Cardiac muscle cell (in vitro differentiated cells and primary cell): ENCODE results near the gene GUCY2F. TPM values are rescaled to one million over a fixed set of nuclear protein-coding genes. Genes with fewer than 3 reads are reported as not detected.

Experiments
- DNase-seq, 2 donors: peaks; one replicate each; pipeline versions ENCODE4 v3.0.0 to v3.0.0-alpha.2; 2010 to 2017; ENCODE audit warnings: low read depth in 1 of 2, low spot score in 1 of 2
- H3K27ac ChIP-seq: fragments of 200-600 bp; sonication (generic); 2 replicates; pipeline ENCODE4 v1.5.1; 2016
- H3K27me3 ChIP-seq: fragments of 200-600 bp; sonication (generic); 2 replicates; pipeline ENCODE4 v1.6.0; 2016; ENCODE audit warnings: control low read depth
- H3K36me3 ChIP-seq: fragments of 200-600 bp; sonication (generic); 2 replicates; pipeline ENCODE4 v1.5.1; 2016; ENCODE audit warnings: control low read depth
- H3K4me1 ChIP-seq: fragments of 200-600 bp; sonication (generic); 2 replicates; pipeline ENCODE4 v1.8.1; 2017; ENCODE audit warnings: low read depth, mild to moderate bottlenecking, mixed run types
- H3K4me3 ChIP-seq: fragments of 200-600 bp; sonication (generic); 2 replicates; pipeline ENCODE4 v1.5.1; 2016; ENCODE audit warnings: mild to moderate bottlenecking
- H3K9me3 ChIP-seq: fragments of 200-600 bp; sonication (generic); 2 replicates; pipeline ENCODE4 v1.5.1; 2017; ENCODE audit warnings: low read depth, mild to moderate bottlenecking, control low read depth
- CTCF ChIP-seq: IDR thresholded peaks from 2 replicates; pipeline ENCODE4 v1.5.1; 2012; ENCODE audit warnings: low read depth, mild to moderate bottlenecking, low read length
- polyA plus RNA-seq: library from polyadenylated mRNA; unstranded; fragments of >200 nt; fragmentation: Nextera tagmentation; extraction: Ambion mirVana; gene quantifications from 2 replicates; pipeline ENCODE4 v1.2.1, GENCODE V29; 2016
- total RNA-seq: library from RNA; depleted of rRNA; stranded (reverse); fragments of >200 nt; gene quantifications from 2 replicates; pipeline ENCODE4 v1.2.3, GENCODE V29; 2016

Gene GUCY2F
- total and polyA plus RNA-seq, 2 experiments from 2014 or later = not detected

GRCh38 chrX:109489174-109489573, 7.3 kb upstream of the GUCY2F start:
- no peaks in the 10 kb centered on the region for H3K36me3 ChIP-seq
- H3K9me3 ChIP-seq = no peaks in the 10 kb centered on the region
- H3K27me3 ChIP-seq = no peaks in the 10 kb centered on the region
- TF ChIP-seq CTCF = no peak
- no peak overlapping the region for H3K4me3 ChIP-seq
- H3K4me1 ChIP-seq = no peaks in the 10 kb centered on the region
- no peak overlapping the region for H3K27ac ChIP-seq
- no peak for DNase-seq

- Histone ChIP-seq H3K27me3 (no peaks in the 10 kb centered on the region), H3K36me3 (no peaks in the 10 kb centered on the region), H3K9me3 (no peaks in the 10 kb centered on the region), H3K27ac (no peak overlapping the region), H3K4me1 (no peaks in the 10 kb centered on the region), H3K4me3 (no peak overlapping the region)
- DNase-seq = no peak
- no peak for TF ChIP-seq CTCF
Observed at GRCh38 chrX:109487640-109488039, 5.8 kb upstream of the GUCY2F start.

- TF ChIP-seq CTCF = peak; percentile 85
- Histone ChIP-seq H3K27me3 (no peaks in the 10 kb centered on the region), H3K36me3 (no peaks in the 10 kb centered on the region), H3K4me1 (no peaks in the 10 kb centered on the region), H3K9me3 (no peaks in the 10 kb centered on the region), H3K4me3 (no peak overlapping the region), H3K27ac (no peak overlapping the region)
- peak; percentile 74 to 82 for DNase-seq
Observed at GRCh38 chrX:109485470-109486340, 3.8 kb upstream of the GUCY2F start.

DNA sequence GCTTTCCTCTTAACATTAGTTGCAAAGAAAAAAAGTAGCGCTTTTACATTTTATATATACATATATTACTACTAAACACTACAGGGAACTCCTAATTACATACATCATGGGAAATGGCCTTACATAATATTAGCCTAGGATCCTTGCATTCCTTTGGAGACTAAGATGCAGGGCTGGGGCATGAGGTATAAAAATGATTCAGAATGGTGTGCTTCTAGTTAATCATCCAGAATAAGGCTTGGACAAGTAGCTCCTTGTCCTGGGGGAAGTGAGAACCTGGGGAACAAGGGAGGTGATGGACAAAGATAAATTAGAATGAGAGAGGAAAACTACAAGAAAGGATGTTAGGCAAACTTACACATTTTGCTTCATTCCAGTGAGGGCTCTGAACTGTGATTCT, 3.0 kb upstream of the GUCY2F start:
- TF ChIP-seq CTCF = no peak
- Histone ChIP-seq H3K4me1 (no peaks in the 10 kb centered on the region), H3K27ac (no peak overlapping the region), H3K4me3 (no peak overlapping the region), H3K36me3 (no peaks in the 10 kb centered on the region), H3K9me3 (no peaks in the 10 kb centered on the region), H3K27me3 (no peaks in the 10 kb centered on the region)
- no peak for DNase-seq

DNA sequence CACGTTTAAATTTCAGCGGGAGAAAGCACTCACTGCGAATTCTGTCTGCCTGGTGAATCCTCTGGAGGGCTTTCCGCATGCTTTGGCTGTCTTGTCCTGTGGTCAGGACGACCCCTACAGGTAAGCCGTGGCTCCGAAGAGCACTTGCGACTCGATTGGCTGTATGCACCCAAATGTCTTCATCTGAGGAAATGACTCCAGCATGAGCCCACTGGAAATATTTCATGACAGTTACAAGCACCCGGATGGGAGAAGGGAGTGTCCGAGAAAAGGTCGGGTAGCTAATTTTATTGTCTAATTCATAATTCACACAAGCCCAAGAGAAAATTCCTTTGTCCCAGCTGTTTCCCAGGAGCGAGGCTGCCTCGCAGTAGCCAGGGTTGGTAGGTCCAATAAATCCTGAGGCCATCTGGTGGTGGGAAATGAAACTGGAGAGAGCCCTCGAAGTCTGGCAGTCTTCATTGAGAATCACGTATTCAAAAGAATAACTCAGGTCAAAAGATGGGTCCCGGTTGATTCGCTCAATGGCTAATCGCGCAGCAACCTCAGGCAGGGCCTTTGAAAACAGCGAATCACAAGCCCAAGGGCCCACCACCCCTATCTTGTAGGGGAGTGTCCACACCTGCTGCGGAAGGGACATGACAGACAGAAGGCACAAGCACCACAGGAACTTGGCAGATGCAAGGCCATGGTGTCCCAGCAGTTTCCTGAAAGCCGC, 6.6 kb downstream of the GUCY2F start:
- no peaks in the 10 kb centered on the region for H3K36me3 ChIP-seq
- no peak overlapping the region for H3K27ac ChIP-seq
- peaks cover 8% of the 10 kb centered on the region for H3K4me1 ChIP-seq
- H3K9me3 ChIP-seq = no peaks in the 10 kb centered on the region
- DNase-seq = peak; percentile 67 to 77
- H3K27me3 ChIP-seq = no peaks in the 10 kb centered on the region
- TF ChIP-seq CTCF = peak; percentile 53
- peak overlapping the region; percentile 16 for H3K4me3 ChIP-seq
